Mesendoderm (in vitro differentiated cells): ENCODE measurements around the gene GABRD.

ENCODE experiments used
- DNase-seq: peaks from one replicate; pipeline ENCODE4 v3.0.0; 2013
- H2AK5ac ChIP-seq: 2 replicates; pipeline ENCODE4 v1.6.1; 2013; ENCODE audit warnings: low read length, inconsistent platforms
- H2BK120ac ChIP-seq: 2 replicates; pipeline ENCODE4 v1.6.1; 2013; ENCODE audit warnings: low read depth, mild to moderate bottlenecking, low read length, moderate library complexity, mixed read lengths
- H2BK15ac ChIP-seq: replicated peaks from 2 replicates; pipeline ENCODE4 v1.6.1; 2013; ENCODE audit warnings: low read depth, mild to moderate bottlenecking, moderate library complexity
- H2BK5ac ChIP-seq: 2 replicates; pipeline ENCODE4 v1.6.1; 2013; ENCODE audit warnings: low read length, inconsistent platforms
- H3K18ac ChIP-seq: 2 replicates; pipeline ENCODE4 v1.6.1; 2013; ENCODE audit warnings: mild to moderate bottlenecking, low read length, mixed read lengths
- H3K23ac ChIP-seq: one replicate; pipeline ENCODE4 v1.6.1; 2013; ENCODE audit warnings: low read length
- H3K27ac ChIP-seq: 2 replicates; pipeline ENCODE4 v1.5.1; 2013; ENCODE audit warnings: low read depth, mild to moderate bottlenecking, inconsistent platforms, low read length, moderate library complexity
- H3K27me3 ChIP-seq: 2 replicates; pipeline ENCODE4 v1.6.1; 2013; ENCODE audit warnings: low read length, control low read depth, mild to moderate bottlenecking, inconsistent platforms; ENCODE audit not compliant: insufficient read depth, poor library complexity
- H3K36me3 ChIP-seq: 2 replicates; pipeline ENCODE4 v1.6.1; 2013; ENCODE audit warnings: low read length, inconsistent platforms; ENCODE audit not compliant: control insufficient read depth, insufficient read depth
- H3K4ac ChIP-seq: one replicate; pipeline ENCODE4 v1.6.1; 2013; ENCODE audit warnings: low read depth, mild to moderate bottlenecking, low read length, moderate library complexity
- H3K4me1 ChIP-seq: 2 replicates; pipeline ENCODE4 v1.6.1; 2013; ENCODE audit warnings: low read depth, low read length, inconsistent platforms; ENCODE audit not compliant: control insufficient read depth
- H3K4me2 ChIP-seq: 2 replicates; pipeline ENCODE4 v1.6.1; 2013; ENCODE audit warnings: low read length
- H3K4me3 ChIP-seq: 2 replicates; pipeline ENCODE4 v1.5.1; 2013; ENCODE audit warnings: mild to moderate bottlenecking, low read length
- H3K56ac ChIP-seq: one replicate; pipeline ENCODE4 v1.6.1; 2013; ENCODE audit warnings: low read length
- H3K79me1 ChIP-seq: 2 replicates; pipeline ENCODE4 v1.6.1; 2013; ENCODE audit warnings: low read length, inconsistent platforms
- H3K79me2 ChIP-seq: 2 replicates; pipeline ENCODE4 v1.6.1; 2013; ENCODE audit warnings: mild to moderate bottlenecking, low read length; ENCODE audit not compliant: control insufficient read depth, insufficient read depth
- H3K9ac ChIP-seq: 2 replicates; pipeline ENCODE4 v1.6.1; 2013; ENCODE audit warnings: low read length, inconsistent platforms
- H4K5ac ChIP-seq: one replicate; pipeline ENCODE4 v1.6.1; 2013; ENCODE audit warnings: low read length
- H4K8ac ChIP-seq: one replicate; pipeline ENCODE4 v1.6.1; 2013; ENCODE audit warnings: low read depth, mild to moderate bottlenecking, control low read depth, low read length, moderate library complexity
- WGBS: extraction: QIAGEN DNeasy Blood & Tissue Kit; methylation state at CpG from one replicate; pipeline ENCODE4 v1.1.7; 2013; ENCODE audit warnings: low lambda C conversion rate, missing lambda C conversion rate; ENCODE audit not compliant: insufficient coverage; ENCODE audit errors: extremely low coverage; 5-methylcytosine and 5-hydroxymethylcytosine counted together

Gene GABRD

DNA sequence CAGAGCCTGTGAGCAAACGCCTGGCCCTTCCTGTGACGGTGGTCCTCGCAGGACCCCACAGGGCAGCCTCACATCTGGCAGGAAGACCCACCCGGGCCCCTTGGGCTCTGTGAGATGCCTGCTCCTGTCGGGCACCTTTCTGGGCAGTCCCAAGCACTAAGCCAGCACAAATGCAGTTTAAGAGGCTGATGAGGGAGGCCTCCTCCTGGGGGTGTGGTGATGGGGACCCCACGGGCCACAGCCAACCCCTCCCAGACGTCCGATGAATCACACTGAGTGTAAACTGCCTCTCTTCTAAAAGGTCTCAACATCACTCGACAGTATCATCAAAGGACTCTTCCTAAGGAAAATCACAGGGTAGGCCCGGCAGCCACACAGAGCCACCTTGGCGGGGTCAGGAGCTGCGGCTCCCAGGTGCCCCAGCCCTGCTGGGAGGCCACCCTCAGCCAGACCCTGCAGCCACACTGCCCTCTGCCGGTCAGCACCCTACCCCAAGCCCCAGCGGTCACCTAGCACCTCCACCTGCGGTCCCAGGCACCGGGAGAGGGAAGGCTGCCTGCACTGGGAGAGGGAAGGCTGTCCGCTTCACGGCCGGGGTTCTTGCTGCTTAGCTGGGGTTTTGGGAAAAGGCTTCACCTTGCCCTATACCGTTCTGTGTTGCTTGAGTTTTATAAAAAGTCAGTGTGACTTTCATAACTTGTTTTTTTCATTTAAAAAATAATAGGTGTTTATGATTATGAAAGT, 27.2 kb downstream of the GABRD start:
- Histone ChIP-seq H3K4ac (no peak overlapping the region), H3K27me3 (no peaks in the 10 kb centered on the region), H3K23ac (no peak overlapping the region), H2AK5ac (no peak overlapping the region), H3K4me2 (no peak overlapping the region), H3K4me1 (no peaks in the 10 kb centered on the region), H3K79me1 (no peaks in the 10 kb centered on the region), H3K18ac (no peak overlapping the region), H3K27ac (no peak overlapping the region), H3K36me3 (no peaks in the 10 kb centered on the region), H3K4me3 (no peak overlapping the region), H3K79me2 (no peaks in the 10 kb centered on the region), H2BK5ac (no peak overlapping the region), H2BK15ac (no peak overlapping the region), H4K5ac (no peak overlapping the region), H3K56ac (no peak overlapping the region), H2BK120ac (no peak overlapping the region), H3K9ac (no peak overlapping the region), H4K8ac (no peak overlapping the region)
- peak; percentile 83 for DNase-seq
- no CpG with 5 or more reads among the region's 20 CpGs for WGBS

DNA sequence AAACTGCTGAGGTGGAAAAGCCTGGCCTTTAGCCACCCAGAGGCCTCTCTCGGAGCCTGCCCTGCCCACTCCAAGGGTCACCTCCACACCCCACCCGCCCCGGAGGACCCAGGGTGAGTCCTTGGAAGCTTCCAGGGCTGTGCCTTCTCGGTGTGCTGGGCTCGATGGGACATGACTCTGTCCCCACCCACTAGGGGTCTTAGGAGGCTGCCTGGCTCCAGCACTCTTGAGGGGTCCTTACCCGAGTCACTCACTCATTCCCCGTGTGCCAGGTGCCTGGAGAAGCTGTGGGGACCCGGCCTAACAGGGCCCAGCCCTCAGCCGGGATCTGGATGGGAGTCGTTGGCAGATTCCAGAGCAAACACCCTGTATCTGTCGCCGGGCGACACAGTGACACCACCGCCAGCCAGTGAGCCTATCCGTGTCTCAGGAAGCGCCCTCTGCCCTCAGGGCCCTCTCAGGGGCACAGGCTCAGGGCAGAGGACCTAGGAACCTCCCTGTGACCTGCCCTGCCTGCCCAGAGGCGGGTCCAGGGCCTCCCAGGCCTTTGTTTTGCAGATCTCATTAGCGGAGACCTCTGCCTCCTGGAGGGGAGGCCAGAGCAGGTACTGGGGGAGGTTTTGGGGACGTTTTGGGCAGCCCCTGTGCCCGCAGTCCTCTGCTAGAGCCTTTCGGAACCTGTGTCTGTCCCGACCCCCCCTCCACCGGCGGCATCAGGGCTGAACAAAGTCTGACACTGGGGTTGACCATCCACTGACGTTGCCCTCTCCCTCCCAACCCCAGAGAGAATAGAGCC, 28.0 kb downstream of the GABRD start:
- Histone ChIP-seq H4K5ac (no peak overlapping the region), H3K36me3 (no peaks in the 10 kb centered on the region), H2BK120ac (no peak overlapping the region), H3K23ac (no peak overlapping the region), H3K18ac (no peak overlapping the region), H3K79me1 (no peaks in the 10 kb centered on the region), H3K9ac (no peak overlapping the region), H3K79me2 (no peaks in the 10 kb centered on the region), H3K4me1 (no peaks in the 10 kb centered on the region), H3K4me3 (no peak overlapping the region), H3K27ac (no peak overlapping the region), H2AK5ac (no peak overlapping the region), H3K4me2 (no peak overlapping the region), H3K4ac (no peak overlapping the region), H2BK5ac (no peak overlapping the region), H4K8ac (no peak overlapping the region), H3K27me3 (no peaks in the 10 kb centered on the region), H3K56ac (peak overlapping the region; percentile 34), H2BK15ac (no peak overlapping the region)
- peak; percentile 27 for DNase-seq
- no CpG with 5 or more reads among the region's 25 CpGs for WGBS

DNA sequence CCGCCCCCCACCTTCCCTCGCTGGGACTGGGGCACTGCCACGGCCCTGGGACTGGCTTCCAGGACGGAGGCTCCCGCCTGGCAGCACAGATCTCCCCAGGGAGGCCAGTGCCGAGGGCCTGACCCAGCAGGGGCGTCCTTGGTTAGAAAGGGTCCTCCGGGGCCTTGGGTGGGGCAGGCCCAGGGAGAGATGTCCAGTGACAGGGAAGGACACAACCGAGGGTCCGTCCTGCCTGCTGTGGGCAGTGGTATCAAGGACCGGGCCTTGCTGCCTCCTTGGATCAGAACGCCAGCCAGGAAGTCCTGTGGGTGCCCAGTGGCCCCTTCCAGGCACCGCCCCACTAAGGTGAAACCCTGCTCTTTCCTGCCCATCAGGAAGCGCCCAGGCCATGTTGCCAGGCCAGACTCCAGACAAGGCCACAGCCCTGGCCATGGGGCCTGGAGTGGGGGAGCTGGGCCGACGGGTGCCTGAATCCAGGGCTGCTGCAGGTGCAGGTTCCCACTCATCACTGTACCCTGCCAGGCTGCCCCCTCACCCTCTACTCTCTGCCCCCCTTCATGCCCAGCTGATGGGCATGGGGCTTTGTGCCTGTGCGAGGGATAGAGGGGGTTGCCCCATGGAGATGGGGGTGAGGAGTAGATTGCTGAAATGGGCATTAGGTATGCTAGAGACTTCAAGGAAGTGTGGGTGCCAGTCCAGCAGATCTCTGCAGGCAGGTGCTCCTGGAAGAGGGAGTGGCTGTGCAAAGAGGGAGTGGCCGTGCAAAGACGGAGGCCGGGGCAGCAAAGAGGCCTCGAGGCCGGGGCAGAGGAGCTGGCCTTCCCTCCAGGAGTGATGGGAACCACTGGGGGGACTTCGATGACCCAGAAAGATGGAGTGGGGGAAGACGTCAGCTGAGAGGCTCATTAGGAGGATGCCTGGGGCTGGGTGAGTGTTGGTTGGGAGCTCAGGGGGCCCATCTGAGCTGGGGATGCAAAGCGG, 28.9 kb downstream of the GABRD start:
- Histone ChIP-seq H3K23ac (no peak overlapping the region), H3K4me1 (no peaks in the 10 kb centered on the region), H4K8ac (no peak overlapping the region), H3K4me2 (no peak overlapping the region), H3K9ac (no peak overlapping the region), H3K4me3 (no peak overlapping the region), H2BK120ac (no peak overlapping the region), H3K18ac (no peak overlapping the region), H4K5ac (no peak overlapping the region), H3K4ac (no peak overlapping the region), H3K79me1 (peaks cover 2% of the 10 kb centered on the region), H3K79me2 (peaks cover 2% of the 10 kb centered on the region), H2BK5ac (no peak overlapping the region), H3K36me3 (no peaks in the 10 kb centered on the region), H2AK5ac (no peak overlapping the region), H3K27ac (no peak overlapping the region), H3K27me3 (no peaks in the 10 kb centered on the region), H3K56ac (no peak overlapping the region), H2BK15ac (no peak overlapping the region)
- no CpG with 5 or more reads among the region's 25 CpGs for WGBS
- DNase-seq, result no peak

- no peak overlapping the region for H3K18ac ChIP-seq
- no peak overlapping the region for H3K4ac ChIP-seq
- H3K79me2 ChIP-seq, result peaks cover 2% of the 10 kb centered on the region
- no peak overlapping the region for H2BK5ac ChIP-seq
- peak overlapping the region; percentile 46 for H3K27ac ChIP-seq
- H3K36me3 ChIP-seq, result no peaks in the 10 kb centered on the region
- H4K5ac ChIP-seq, result no peak overlapping the region
- WGBS, result no CpG with 5 or more reads among the region's 14 CpGs
- no peak overlapping the region for H4K8ac ChIP-seq
- no peaks in the 10 kb centered on the region for H3K4me1 ChIP-seq
- DNase-seq, result peak; percentile 97
- peak overlapping the region; percentile 60 for H3K4me2 ChIP-seq
- H3K27me3 ChIP-seq, result no peaks in the 10 kb centered on the region
- H2AK5ac ChIP-seq, result no peak overlapping the region
- peak overlapping the region; percentile 81 for H3K56ac ChIP-seq
- H3K9ac ChIP-seq, result peak overlapping the region; percentile 69
- H2BK15ac ChIP-seq, result no peak overlapping the region
- no peak overlapping the region for H3K23ac ChIP-seq
- H3K79me1 ChIP-seq, result peaks cover 2% of the 10 kb centered on the region
- peak overlapping the region; percentile 60 for H3K4me3 ChIP-seq
- no peak overlapping the region for H2BK120ac ChIP-seq
Observed at GRCh38 chr1:2049225-2049717, 30.1 kb downstream of the GABRD start.

- peaks cover 2% of the 10 kb centered on the region for H3K79me2 ChIP-seq
- no peak within 1 kb of the TSS for H4K5ac ChIP-seq
- WGBS, result no CpG with 5 or more reads among the region's 83 CpGs
- no peak within 1 kb of the TSS for H3K4ac ChIP-seq
- H2BK120ac ChIP-seq, result no peak within 1 kb of the TSS
- no peak within 1 kb of the TSS for H3K23ac ChIP-seq
- H4K8ac ChIP-seq, result no peak within 1 kb of the TSS
- peak within 1 kb of the TSS; percentile 89 for H3K56ac ChIP-seq
- peak within 1 kb of the TSS; percentile 80 for H3K18ac ChIP-seq
- H2AK5ac ChIP-seq, result no peak within 1 kb of the TSS
- no peaks in the 10 kb centered on the region for H3K4me1 ChIP-seq
- peak within 1 kb of the TSS; percentile 64 for H3K4me2 ChIP-seq
- peak within 1 kb of the TSS; percentile 66 for H3K4me3 ChIP-seq
- H3K36me3 ChIP-seq, result no peaks in the 10 kb centered on the region
- peak within 1 kb of the TSS; percentile 82 for H3K9ac ChIP-seq
- no peak within 1 kb of the TSS for H2BK15ac ChIP-seq
- no peaks in the 10 kb centered on the region for H3K27me3 ChIP-seq
- no peak within 1 kb of the TSS for H2BK5ac ChIP-seq
- peak within 1 kb of the TSS; percentile 46 for H3K27ac ChIP-seq
- H3K79me1 ChIP-seq, result peaks cover 2% of the 10 kb centered on the region
- peak; percentile 96 for DNase-seq
Observed at GRCh38 chr1:2049718-2050431, 30.7 kb downstream of the GABRD start, which contains the start of gene PRKCZ. Gene PRKCZ (plus strand): TSS chr1:2050411. CDS start chr1:2050631, 220 bp downstream.
